ENCODE data around the gene GPATCH3. TPM values are rescaled to one million over a fixed set of nuclear protein-coding genes. Genes with fewer than 3 reads are reported as not detected.
"Not testable (repeated sequence)": the region's sequence is repeated elsewhere in the genome, so short reads cannot be mapped to it uniquely, and the experiment has no call there.

Gene GPATCH3
- total and polyA plus RNA-seq, 2 experiments from 2014 or later, result 6.3 to 9.3 TPM

DNA sequence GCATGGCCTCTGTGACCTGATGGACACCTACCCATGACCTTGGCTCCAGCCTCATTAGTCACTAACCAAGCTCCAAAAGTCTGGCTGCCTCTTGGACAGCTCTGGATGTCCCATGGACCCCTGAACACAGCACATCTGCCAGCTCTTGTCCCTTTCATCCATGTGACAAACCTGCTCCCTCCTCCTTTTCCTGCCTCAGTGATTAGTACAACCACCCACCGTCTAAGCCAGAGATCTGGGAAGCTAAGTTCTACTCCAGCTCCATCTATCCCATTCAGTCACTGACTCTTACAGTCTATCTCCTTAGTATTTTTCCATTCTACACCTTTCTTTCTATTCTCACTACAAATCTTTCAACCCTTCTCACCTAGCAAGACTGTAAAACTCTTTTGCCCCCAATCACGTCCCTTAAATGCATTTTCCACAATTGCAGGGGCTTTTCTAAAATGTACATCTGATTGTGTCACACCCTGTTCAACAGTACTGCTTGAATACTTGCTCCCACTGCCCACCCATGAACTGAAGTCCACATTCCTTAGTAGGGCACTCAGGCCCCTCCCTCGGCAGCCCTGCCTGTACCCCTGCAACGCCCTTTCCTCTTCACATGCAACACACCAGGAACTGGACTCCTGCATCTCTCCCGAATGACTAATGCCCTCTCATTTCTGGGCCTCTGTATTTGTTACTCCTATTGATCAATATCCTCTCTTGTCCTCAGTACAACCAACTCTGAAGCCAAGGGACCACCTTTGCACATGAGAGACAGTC lies 17.4 kb downstream of the GPATCH3 start:
- in situ Hi-C loops (cut with MboI), result no loop called here
- no peak overlapping the region for H3K9ac ChIP-seq
- H3K4me1 ChIP-seq (ENCODE audit: insufficient read depth), result no peaks in the 10 kb centered on the region

DNA sequence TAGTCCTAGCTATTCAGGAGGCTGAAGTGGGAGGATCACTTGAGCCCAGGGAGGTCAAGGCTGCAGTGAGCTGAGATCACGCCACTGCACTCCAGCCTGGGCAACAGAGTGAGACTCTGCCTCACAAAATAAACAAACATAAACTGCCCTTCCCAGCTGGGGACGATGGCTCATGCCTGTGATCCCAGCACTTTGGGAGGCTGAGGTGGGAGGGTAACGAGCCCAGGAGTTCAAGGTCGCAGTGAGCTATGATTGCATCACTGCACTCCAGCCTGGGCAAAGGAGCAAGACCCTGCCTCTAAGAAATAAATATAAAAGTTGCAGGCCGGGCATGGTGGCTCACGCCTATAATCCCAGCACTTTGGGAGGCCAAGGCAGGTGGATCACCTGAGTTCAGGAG lies 18.7 kb downstream of the GPATCH3 start:
- DNase-seq; H3K9me3 ChIP-seq (ENCODE audit: low read depth); H3K4me2 ChIP-seq (ENCODE audit: unreplicated experiment); H4K20me1 ChIP-seq (ENCODE audit: insufficient read depth); in situ Hi-C loops (cut with MboI); H2AFZ ChIP-seq; H3K27ac ChIP-seq; H3K9me2 ChIP-seq (ENCODE audit: insufficient read depth); H3K4me1 ChIP-seq (ENCODE audit: insufficient read depth); H3K9ac ChIP-seq; H3K27me3 ChIP-seq (replicated peaks; ENCODE audit: insufficient read depth); H3K4me3 ChIP-seq: not testable (repeated sequence)
- Histone ChIP-seq H3K36me3 (ENCODE audit: low read depth) (peaks cover 41% of the 10 kb centered on the region), H3F3A (ENCODE audit: insufficient read depth) (peaks cover 15% of the 10 kb centered on the region; the same call in 1 of the 2 replicates), H3K79me2 (ENCODE audit: insufficient read depth) (peaks cover 35% of the 10 kb centered on the region)
- WGBS, 2 experiments (ENCODE audit: low coverage in 1 of 2, low lambda C conversion rate in 2 of 2, missing lambda C conversion rate in 2 of 2), result 76 to 82% methylated on average over 6 of the region's 6 CpGs

More for the DNA sequence above, 17.4 kb downstream of the GPATCH3 start:
- Histone ChIP-seq H2AFZ (no peak overlapping the region), H3K4me2 (ENCODE audit: unreplicated experiment) (no peak overlapping the region), H3K79me2 (ENCODE audit: insufficient read depth) (peaks cover 45% of the 10 kb centered on the region), H3K36me3 (ENCODE audit: low read depth) (peaks cover 45% of the 10 kb centered on the region), H3K9me2 (ENCODE audit: insufficient read depth) (no peaks in the 10 kb centered on the region), H3K4me3 (no peak overlapping the region), H3F3A (ENCODE audit: insufficient read depth) (peaks cover 15% of the 10 kb centered on the region; the same call in 1 of the 2 replicates), H3K9me3 (ENCODE audit: low read depth) (no peaks in the 10 kb centered on the region), H4K20me1 (ENCODE audit: insufficient read depth) (no peaks in the 10 kb centered on the region), H3K27me3 (replicated peaks; ENCODE audit: insufficient read depth) (no peaks in the 10 kb centered on the region), H3K27ac (no peak overlapping the region)
- WGBS, 2 experiments (ENCODE audit: low coverage in 1 of 2, low lambda C conversion rate in 2 of 2, missing lambda C conversion rate in 2 of 2), result 86 to 90% methylated on average over 5 of the region's 5 CpGs
- no peak for DNase-seq
- no peak for TF ChIP-seq EZH2 (IDR thresholded peaks at IDR 0.05; ENCODE audit: insufficient read depth, poor library complexity, severe bottlenecking)
- TF ChIP-seq EZH2phosphoT487 (IDR thresholded peaks at IDR 0.05; ENCODE audit: insufficient read depth, low read depth), result no peak

DNA sequence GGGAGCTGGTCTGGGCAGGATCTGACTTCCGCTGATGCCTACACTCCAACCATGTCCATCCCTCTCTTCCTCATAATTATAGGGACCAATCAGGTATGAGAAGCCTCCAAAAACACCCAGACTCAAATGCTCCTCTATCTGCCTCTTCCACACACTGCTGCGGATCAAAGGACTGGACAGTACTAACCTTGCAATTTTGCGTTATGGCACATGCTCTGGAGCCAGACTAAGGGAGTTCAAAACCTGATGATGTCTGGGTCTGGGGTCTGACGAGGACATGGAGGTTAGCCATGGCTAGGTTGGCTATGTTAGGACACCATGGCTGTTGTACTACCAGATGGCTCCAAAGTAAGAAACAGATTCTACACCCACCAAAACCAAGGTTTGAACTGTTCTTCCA lies 20.5 kb downstream of the GPATCH3 start:
- H4K20me1 ChIP-seq (ENCODE audit: insufficient read depth), result no peaks in the 10 kb centered on the region
- TF ChIP-seq EZH2phosphoT487 (IDR thresholded peaks at IDR 0.05; ENCODE audit: insufficient read depth, low read depth) (no peak), EZH2 (IDR thresholded peaks at IDR 0.05; ENCODE audit: insufficient read depth, poor library complexity, severe bottlenecking) (no peak)
- peaks cover 21% of the 10 kb centered on the region; the same call in 1 of the 2 replicates for H3F3A ChIP-seq (ENCODE audit: insufficient read depth)
- H3K4me1 ChIP-seq (ENCODE audit: insufficient read depth), result no peaks in the 10 kb centered on the region
- no peaks in the 10 kb centered on the region for H3K9me3 ChIP-seq (ENCODE audit: low read depth)
- in situ Hi-C loops (cut with MboI), result no loop called here
- no peak overlapping the region for H3K9ac ChIP-seq
- no peaks in the 10 kb centered on the region for H3K27me3 ChIP-seq (replicated peaks; ENCODE audit: insufficient read depth)
- no peak overlapping the region for H2AFZ ChIP-seq
- H3K27ac ChIP-seq, result no peak overlapping the region
- no peak overlapping the region for H3K4me3 ChIP-seq
- H3K36me3 ChIP-seq (ENCODE audit: low read depth), result peaks cover 34% of the 10 kb centered on the region
- DNase-seq, result no peak
- H3K4me2 ChIP-seq (ENCODE audit: unreplicated experiment), result no peak overlapping the region
- WGBS, 2 experiments (ENCODE audit: low coverage in 1 of 2, low lambda C conversion rate in 2 of 2, missing lambda C conversion rate in 2 of 2), result 89 to 90% methylated on average over 4 of the region's 4 CpGs
- no peaks in the 10 kb centered on the region for H3K9me2 ChIP-seq (ENCODE audit: insufficient read depth)
- H3K79me2 ChIP-seq (ENCODE audit: insufficient read depth), result peaks cover 17% of the 10 kb centered on the region

DNA sequence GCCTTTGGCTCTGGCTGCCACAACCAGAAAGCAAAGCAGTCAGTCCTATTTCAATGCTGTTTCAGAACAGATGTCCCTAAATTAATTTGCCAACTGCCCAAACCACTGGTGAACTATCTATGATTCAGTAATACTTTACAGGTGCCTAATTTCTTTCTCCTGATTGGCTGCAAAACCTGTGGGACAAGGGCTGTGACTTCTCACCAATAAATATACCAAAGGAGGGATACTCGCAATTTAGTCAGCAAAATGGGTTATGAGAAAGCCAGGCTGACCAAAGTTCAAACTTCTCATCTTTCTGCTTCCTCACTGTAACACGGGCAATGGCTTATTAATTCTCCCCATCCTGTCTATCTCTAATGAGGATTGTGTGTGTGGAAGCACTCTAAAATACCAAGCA lies 22.9 kb downstream of the GPATCH3 start:
- no peaks in the 10 kb centered on the region for H3K9me3 ChIP-seq (ENCODE audit: low read depth)
- H3K36me3 ChIP-seq (ENCODE audit: low read depth), result peaks cover 18% of the 10 kb centered on the region
- no peaks in the 10 kb centered on the region for H3K79me2 ChIP-seq (ENCODE audit: insufficient read depth)
- no peak for DNase-seq
- H3F3A ChIP-seq (ENCODE audit: insufficient read depth), result peaks cover 21% of the 10 kb centered on the region; the same call in 1 of the 2 replicates
- no peaks in the 10 kb centered on the region for H3K9me2 ChIP-seq (ENCODE audit: insufficient read depth)
- H3K4me3 ChIP-seq, result no peak overlapping the region
- TF ChIP-seq EZH2phosphoT487 (IDR thresholded peaks at IDR 0.05; ENCODE audit: insufficient read depth, low read depth), result no peak
- TF ChIP-seq EZH2 (IDR thresholded peaks at IDR 0.05; ENCODE audit: insufficient read depth, poor library complexity, severe bottlenecking), result no peak
- in situ Hi-C loops (cut with MboI), result no loop called here
- no peak overlapping the region for H3K27ac ChIP-seq
- H3K9ac ChIP-seq, result no peak overlapping the region
- no peak overlapping the region for H2AFZ ChIP-seq
- no peaks in the 10 kb centered on the region for H4K20me1 ChIP-seq (ENCODE audit: insufficient read depth)
- no peaks in the 10 kb centered on the region for H3K27me3 ChIP-seq (replicated peaks; ENCODE audit: insufficient read depth)
- H3K4me1 ChIP-seq (ENCODE audit: insufficient read depth), result no peaks in the 10 kb centered on the region; the same call in 1 of the 2 replicates
- WGBS, 2 experiments (ENCODE audit: low coverage in 1 of 2, low lambda C conversion rate in 2 of 2, missing lambda C conversion rate in 2 of 2), result 65 to 67% methylated on average over 2 of the region's 2 CpGs
- no peak overlapping the region for H3K4me2 ChIP-seq (ENCODE audit: unreplicated experiment)

All from GM23248 (cell line).